Esophagus muscularis mucosa (tissue), 4 donors: ENCODE measurements around the gene RNH1.

Source experiments
- CTCF ChIP-seq, 3 experiments: fragments of 200-600 bp in 2 of 3; fragments of 450-650 bp in 1 of 3; sonication (generic) in 2 of 3; IDR thresholded peaks; one replicate each; pipeline ENCODE4 v1.5.1; 2017 to 2019; ENCODE audit warnings: antibody characterized with exemption in 3 of 3, mild to moderate bottlenecking in 2 of 3, moderate library complexity in 1 of 3
- EP300 ChIP-seq: sonication (generic); formaldehyde crosslinking; IDR thresholded peaks from one replicate; pipeline ENCODE4 v1.6.1; 2017; ENCODE audit warnings: antibody characterized with exemption
- POLR2AphosphoS5 ChIP-seq, 2 donors: sonication (generic); formaldehyde crosslinking; IDR thresholded peaks; one replicate each; pipeline ENCODE4 v1.6.1; 2017; ENCODE audit warnings: antibody characterized with exemption in 2 of 2

GRCh38 chr11:533586-534395 is 26.7 kb upstream of the RNH1 start:
- TF ChIP-seq CTCF (IDR thresholded peaks at IDR 0.05) (no peak), EP300 (no peak), POLR2AphosphoS5 (IDR thresholded peaks at IDR 0.05) (no peak)
